ENCODE measurements around the gene ARHGAP31.

- TF ChIP-seq POLR2AphosphoS5 (IDR thresholded peaks at IDR 0.05; ENCODE audit: low read depth) (no peak), CTCF (conservative IDR thresholded peaks at IDR 0.05; ENCODE audit: low read depth in 2 of 2) (no peak), EZH2 (IDR thresholded peaks at IDR 0.05; ENCODE audit: low read depth, unreplicated experiment) (no peak), REST (IDR thresholded peaks at IDR 0.05; ENCODE audit: unreplicated experiment) (no peak), EZH2phosphoT487 (IDR thresholded peaks at IDR 0.05; ENCODE audit: unreplicated experiment) (no peak), JUNB (IDR thresholded peaks at IDR 0.05; ENCODE audit: unreplicated experiment) (no peak), NANOG (IDR thresholded peaks at IDR 0.05; ENCODE audit: borderline replicate concordance) (no peak), STAT1 (IDR thresholded peaks at IDR 0.05; ENCODE audit: unreplicated experiment) (no peak), ZNF331 (CRISPR knock-in tag; IDR thresholded peaks at IDR 0.05; ENCODE audit: low read depth) (no peak), ETS1 (IDR thresholded peaks at IDR 0.05) (no peak)
These were observed 5.3 kb upstream of the ARHGAP31 start for GRCh38 chr3:119288669-119289403.

Data from GM23338 (cell line).